Loucy (cell line): Measurements from ENCODE around the gene ARHGAP20.

Source experiments
- EZH2phosphoT487 ChIP-seq: fragments of 200-600 bp; IDR thresholded peaks from 2 replicates; pipeline ENCODE4 v1.6.1; 2018; ENCODE audit warnings: antibody characterized with exemption, mild to moderate bottlenecking, moderate library complexity, borderline replicate concordance
- TF ChIP-seq, protein P1 (sequence below): fragments of 200-600 bp; sonication (generic); conservative IDR thresholded peaks from 2 replicates; pipeline ENCODE4 v1.5.1; 2014; ENCODE audit warnings: mild to moderate bottlenecking, antibody characterized with exemption, low read length

DNA sequence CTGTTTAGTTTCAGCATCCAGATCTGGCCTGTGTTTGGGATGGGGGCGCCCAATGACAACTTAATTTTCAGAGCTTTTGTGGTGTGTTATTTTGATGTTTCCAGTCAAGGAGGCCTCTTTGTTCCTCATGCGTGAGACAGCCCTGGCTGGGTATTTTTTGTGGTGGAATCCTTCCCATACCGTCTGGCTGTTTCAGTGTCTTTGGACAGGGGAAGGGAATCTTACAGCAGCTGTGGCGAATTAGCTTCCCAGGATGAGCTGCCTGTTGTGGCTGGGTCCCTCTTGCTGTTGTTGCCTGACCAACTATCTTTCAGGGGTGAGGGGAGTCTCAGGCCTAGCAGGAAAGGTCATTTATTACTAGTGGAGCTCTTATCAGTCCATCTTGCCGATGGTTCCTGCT, 138.8 kb downstream of the ARHGAP20 start:
- TF ChIP-seq, protein P1, sequence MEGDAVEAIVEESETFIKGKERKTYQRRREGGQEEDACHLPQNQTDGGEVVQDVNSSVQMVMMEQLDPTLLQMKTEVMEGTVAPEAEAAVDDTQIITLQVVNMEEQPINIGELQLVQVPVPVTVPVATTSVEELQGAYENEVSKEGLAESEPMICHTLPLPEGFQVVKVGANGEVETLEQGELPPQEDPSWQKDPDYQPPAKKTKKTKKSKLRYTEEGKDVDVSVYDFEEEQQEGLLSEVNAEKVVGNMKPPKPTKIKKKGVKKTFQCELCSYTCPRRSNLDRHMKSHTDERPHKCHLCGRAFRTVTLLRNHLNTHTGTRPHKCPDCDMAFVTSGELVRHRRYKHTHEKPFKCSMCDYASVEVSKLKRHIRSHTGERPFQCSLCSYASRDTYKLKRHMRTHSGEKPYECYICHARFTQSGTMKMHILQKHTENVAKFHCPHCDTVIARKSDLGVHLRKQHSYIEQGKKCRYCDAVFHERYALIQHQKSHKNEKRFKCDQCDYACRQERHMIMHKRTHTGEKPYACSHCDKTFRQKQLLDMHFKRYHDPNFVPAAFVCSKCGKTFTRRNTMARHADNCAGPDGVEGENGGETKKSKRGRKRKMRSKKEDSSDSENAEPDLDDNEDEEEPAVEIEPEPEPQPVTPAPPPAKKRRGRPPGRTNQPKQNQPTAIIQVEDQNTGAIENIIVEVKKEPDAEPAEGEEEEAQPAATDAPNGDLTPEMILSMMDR = no peak; the same call in 1 of the 2 replicates
- TF ChIP-seq EZH2phosphoT487 = no peak
